Thoracic aorta (tissue), 2 donors: ENCODE data around the gene PHLDB3. TPM values are rescaled to one million over a fixed set of nuclear protein-coding genes. Genes with fewer than 3 reads are reported as not detected.

Experiments
- ATAC-seq: fragments of 150-250 bp; one replicate; pipeline ENCODE4 v1.8.0; 2017; ENCODE audit warnings: low read depth; ENCODE audit not compliant: insufficient number of reproducible peaks, low FRiP score
- DNase-seq: peaks from one replicate; pipeline ENCODE4 v3.0.0-alpha.2; 2020; ENCODE audit warnings: low spot score
- H3K27ac ChIP-seq, 2 donors: fragments of 200-600 bp; sonication (generic); 1 replicate in 1 of 2; 2 replicates in 1 of 2; pipeline ENCODE4 v1.5.1; 2016; ENCODE audit warnings: mild to moderate bottlenecking in 2 of 2, moderate library complexity in 2 of 2
- H3K27me3 ChIP-seq: fragments of 200-600 bp; sonication (generic); replicated peaks from 2 replicates; pipeline ENCODE4 v1.6.0; 2016; ENCODE audit warnings: mild to moderate bottlenecking; ENCODE audit not compliant: insufficient read depth
- H3K36me3 ChIP-seq: fragments of 200-600 bp; sonication (generic); one replicate; pipeline ENCODE4 v1.5.1; 2016
- H3K4me1 ChIP-seq, 2 donors: fragments of 200-600 bp; sonication (generic); 1 replicate in 1 of 2; 2 replicates in 1 of 2; pipeline versions ENCODE4 v1.5.1 to v1.6.0; 2016; ENCODE audit warnings: low read depth in 2 of 2, mild to moderate bottlenecking in 1 of 2; ENCODE audit not compliant: control insufficient read depth in 1 of 2
- H3K4me3 ChIP-seq: fragments of 200-600 bp; sonication (generic); 2 replicates; pipeline ENCODE4 v1.5.1; 2016; ENCODE audit warnings: mild to moderate bottlenecking
- H3K9me3 ChIP-seq: fragments of 200-600 bp; sonication (generic); 2 replicates; pipeline ENCODE4 v1.5.1; 2016
- CTCF ChIP-seq: fragments of 200-600 bp; sonication (generic); IDR thresholded peaks from one replicate; pipeline ENCODE4 v1.5.1; 2019; ENCODE audit warnings: antibody characterized with exemption
- total RNA-seq, 2 donors: library from RNA; depleted of rRNA; stranded (reverse); fragments of >200 nt; gene quantifications; one replicate each; pipeline versions ENCODE4 v1.1.0 to v1.2.3, GENCODE V29; 2016

PHLDB3 gene
- total RNA-seq, 2 donors from 2014 or later = 10.0 to 14.7 TPM

- peaks cover 0 to 31% of the 10 kb centered on the region in 2 donors for H3K4me1 ChIP-seq
- ATAC-seq (peak; percentile 93), DNase-seq (peak; percentile 100)
- no peak for TF ChIP-seq CTCF
- H3K27me3 ChIP-seq = no peaks in the 10 kb centered on the region
- peaks cover 5% of the 10 kb centered on the region for H3K36me3 ChIP-seq
- H3K9me3 ChIP-seq = no peaks in the 10 kb centered on the region
- H3K4me3 ChIP-seq = peak overlapping the region; percentile 92
- peak overlapping the region; percentile 92 to 98 for H3K27ac ChIP-seq
Observed at GRCh38 chr19:43533546-43534304, 29.2 kb upstream of the PHLDB3 start.

- no peaks in the 10 kb centered on the region for H3K36me3 ChIP-seq
- peaks cover 0 to 32% of the 10 kb centered on the region in 2 donors for H3K4me1 ChIP-seq
- peak within 1 kb of the TSS; percentile 92 to 98 for H3K27ac ChIP-seq
- peak; percentile 25 for ATAC-seq
- peak; percentile 81 for DNase-seq
- no peaks in the 10 kb centered on the region for H3K27me3 ChIP-seq
- TF ChIP-seq CTCF = no peak
- peak within 1 kb of the TSS; percentile 92 for H3K4me3 ChIP-seq
- no peaks in the 10 kb centered on the region for H3K9me3 ChIP-seq
Observed at GRCh38 chr19:43532962-43533545, 28.5 kb upstream of the PHLDB3 start, which contains the start of gene ZNF575. Gene ZNF575 (plus strand): TSS chr19:43533188. CDS start chr19:43534423, 1,235 bp downstream.

GRCh38 chr19:43532571-43532961 is 28.0 kb upstream of the PHLDB3 start:
- Histone ChIP-seq H3K27ac (peak overlapping the region; percentile 92 to 98), H3K36me3 (no peaks in the 10 kb centered on the region), H3K27me3 (no peaks in the 10 kb centered on the region), H3K9me3 (no peaks in the 10 kb centered on the region), H3K4me3 (peak overlapping the region; percentile 92), H3K4me1 (peaks cover 0 to 36% of the 10 kb centered on the region in 2 donors)
- no peak for TF ChIP-seq CTCF
- DNase-seq (no peak), ATAC-seq (no peak)

GRCh38 chr19:43527860-43528622 is 23.5 kb upstream of the PHLDB3 start:
- no peak for TF ChIP-seq CTCF
- Histone ChIP-seq H3K27me3 (no peaks in the 10 kb centered on the region), H3K4me1 (peaks cover 7 to 37% of the 10 kb centered on the region in 2 donors), H3K36me3 (no peaks in the 10 kb centered on the region), H3K4me3 (peak overlapping the region; percentile 94), H3K9me3 (no peaks in the 10 kb centered on the region), H3K27ac (peak overlapping the region; percentile 74 to 82)
- ATAC-seq (no peak), DNase-seq (peak; percentile 15)
